CD4-positive, alpha-beta T cell (primary cell): ENCODE data around the gene SAPCD1. TPM values are rescaled to one million over a fixed set of nuclear protein-coding genes. Genes with fewer than 3 reads are reported as not detected.

Experiments used
- ATAC-seq: fragments of 200-7000 bp; cut with Tn5 transposase; one replicate; pipeline ENCODE4 v1.10.0; 2022; ENCODE audit warnings: mild to moderate bottlenecking; ENCODE audit not compliant: poor library complexity
- CTCF ChIA-PET: fragments of 350-600 bp; sonication (Branson Sonifier 250); formaldehyde crosslinking; loops from one replicate; lab custom pipeline; 2021; ENCODE audit warnings: antibody characterized with exemption, inconsistent platforms; lab: Charles Lee
- POLR2A ChIA-PET: fragments of 350-600 bp; sonication (Branson Sonifier 250); formaldehyde crosslinking; loops from one replicate; lab custom pipeline; 2021; ENCODE audit warnings: antibody characterized with exemption, inconsistent platforms; lab: Charles Lee
- DNase-seq, 14 experiments: peaks; one replicate each; pipeline ENCODE4 v3.0.0-alpha.2; 2013 to 2020; ENCODE audit warnings: mixed read lengths in 2 of 14
- H3K27ac ChIP-seq, 2 donors: one replicate each; pipeline versions ENCODE4 v1.5.1 to v1.7.0; 2013; ENCODE audit warnings: low read length in 2 of 2, low read depth in 1 of 2, mild to moderate bottlenecking in 1 of 2
- H3K27me3 ChIP-seq, 2 experiments: 1 replicate in 1 of 2; 2 replicates in 1 of 2; pipeline versions ENCODE4 v1.6.1 to v1.7.0; 2013; ENCODE audit warnings: low read length in 2 of 2, control low read depth in 1 of 2, mild to moderate bottlenecking in 1 of 2, moderate library complexity in 1 of 2; ENCODE audit not compliant: insufficient read depth in 2 of 2, control insufficient read depth in 1 of 2
- H3K36me3 ChIP-seq: one replicate; pipeline ENCODE4 v1.6.1; 2013; ENCODE audit warnings: low read length, control low read depth; ENCODE audit not compliant: insufficient read depth
- H3K4me1 ChIP-seq: one replicate; pipeline ENCODE4 v1.6.1; 2013; ENCODE audit warnings: low read length, control low read depth; ENCODE audit not compliant: insufficient read depth
- H3K4me3 ChIP-seq: one replicate; pipeline ENCODE4 v1.5.1; 2013; ENCODE audit warnings: mild to moderate bottlenecking, low read length, moderate library complexity
- H3K9me3 ChIP-seq, 2 experiments: 1 replicate in 1 of 2; 2 replicates in 1 of 2; pipeline versions ENCODE4 v1.6.1 to v1.7.0; 2013; ENCODE audit warnings: low read length in 2 of 2, mild to moderate bottlenecking in 2 of 2, control low read depth in 1 of 2, moderate library complexity in 1 of 2; ENCODE audit not compliant: control insufficient read depth in 1 of 2, insufficient read depth in 1 of 2
- H3K27ac Mint-ChIP-seq: one replicate; pipeline ENCODE4 v1.8.0; 2020; ENCODE audit warnings: mixed read lengths
- H3K27me3 Mint-ChIP-seq: one replicate; pipeline ENCODE4 v1.8.0; 2021; ENCODE audit warnings: mixed read lengths
- H3K36me3 Mint-ChIP-seq: one replicate; pipeline ENCODE4 v1.8.0; 2021; ENCODE audit warnings: low read depth, mixed read lengths
- H3K4me1 Mint-ChIP-seq: one replicate; pipeline ENCODE4 v1.8.0; 2021; ENCODE audit warnings: low read depth, mixed read lengths
- H3K4me3 Mint-ChIP-seq: one replicate; pipeline ENCODE4 v1.8.0; 2020; ENCODE audit warnings: mild to moderate bottlenecking, mixed read lengths
- H3K9me3 Mint-ChIP-seq: one replicate; pipeline ENCODE4 v1.8.0; 2020; ENCODE audit warnings: mixed read lengths
- CTCF ChIP-seq: fragments of 200-600 bp; IDR thresholded peaks from one replicate; pipeline ENCODE4 v1.8.0; 2022; ENCODE audit warnings: antibody characterized with exemption, mild to moderate bottlenecking
- intact Hi-C, 2 experiments: fragments of 100-400 bp; cut with DNase I in 1 of 2; cut with micrococcal nuclease in 1 of 2; formaldehyde crosslinking; loops; one replicate each; pipeline versions ENCODE4 v1.15.1 to v1.9.0; 2023 to 2025; cut with DNase I, micrococcal nuclease
- total RNA-seq, 174 experiments: library from RNA in 2 of 174; stranded (reverse) in 2 of 174; gene quantifications; one replicate each; pipeline ENCODE4 v1.2.3 and lab custom pipeline; 2021 to 2026

The SAPCD1 gene
- total RNA-seq, 2 experiments from 2014 or later = 2.7 to 2.8 TPM

DNA sequence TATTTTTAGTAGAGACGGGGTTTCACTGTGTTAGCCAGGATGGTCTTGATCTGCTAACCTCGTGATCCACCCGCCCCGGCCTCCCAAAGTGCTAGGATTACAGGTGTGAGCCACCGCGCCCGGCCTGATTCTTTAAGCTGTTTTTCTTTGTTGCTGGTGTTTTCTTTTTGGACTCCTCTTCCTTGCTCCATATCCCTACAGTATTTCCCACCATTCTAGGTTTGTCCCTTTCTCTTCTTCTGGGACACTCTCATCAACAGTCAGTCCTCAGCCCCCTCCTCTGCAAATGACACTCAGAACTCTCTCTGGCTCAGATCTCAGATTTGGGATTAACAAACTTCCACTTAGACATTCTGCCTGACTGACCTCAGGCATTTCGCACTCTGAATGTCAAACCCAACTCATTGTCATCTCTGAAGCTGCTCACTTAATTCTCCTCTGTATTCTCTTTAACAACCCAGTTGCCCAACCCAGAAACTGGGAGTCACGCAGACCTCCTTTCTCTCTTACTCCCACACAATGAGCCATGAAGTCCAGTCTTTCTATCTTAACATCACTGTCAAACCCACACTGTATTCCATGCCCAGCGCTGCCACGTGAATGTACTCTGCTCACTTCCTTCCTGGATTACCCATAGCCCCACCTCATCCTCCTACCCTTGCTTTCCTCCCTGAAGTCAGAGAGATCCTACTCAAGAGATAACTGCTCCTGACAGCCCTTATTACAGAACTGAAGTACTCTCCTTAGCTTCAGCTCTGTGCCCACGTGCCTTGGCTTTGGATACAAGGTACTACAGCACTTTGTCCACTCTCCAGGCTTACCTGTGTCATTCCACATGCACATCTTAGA lies 36.7 kb upstream of the SAPCD1 start:
- TF ChIP-seq CTCF = no peak
- Histone ChIP-seq H3K27ac (no peak overlapping the region), H3K36me3 (peaks cover 5% of the 10 kb centered on the region), H3K27me3 (no peaks in the 10 kb centered on the region), H3K4me1 (peaks cover 52% of the 10 kb centered on the region), H3K4me3 (no peak overlapping the region), H3K9me3 (no peaks in the 10 kb centered on the region)
- intact Hi-C loops = no loop called here
- H3K36me3 Mint-ChIP-seq = peaks cover 19% of the 10 kb centered on the region
- no peak overlapping the region for H3K4me3 Mint-ChIP-seq
- peak in 1 of 14 experiments; percentile 13 for DNase-seq
- no peak for ATAC-seq
- no peak overlapping the region for H3K27ac Mint-ChIP-seq
- H3K9me3 Mint-ChIP-seq = no peaks in the 10 kb centered on the region
- H3K4me1 Mint-ChIP-seq = peaks cover 42% of the 10 kb centered on the region
- CTCF ChIA-PET = interaction anchor here (5.8 kb wide), 1 partner anchor 13 kb away, joined by 41 read pairs; the partner anchor contains the start of gene MSH5
- H3K27me3 Mint-ChIP-seq = no peaks in the 10 kb centered on the region
- POLR2A ChIA-PET = no interaction called here

DNA sequence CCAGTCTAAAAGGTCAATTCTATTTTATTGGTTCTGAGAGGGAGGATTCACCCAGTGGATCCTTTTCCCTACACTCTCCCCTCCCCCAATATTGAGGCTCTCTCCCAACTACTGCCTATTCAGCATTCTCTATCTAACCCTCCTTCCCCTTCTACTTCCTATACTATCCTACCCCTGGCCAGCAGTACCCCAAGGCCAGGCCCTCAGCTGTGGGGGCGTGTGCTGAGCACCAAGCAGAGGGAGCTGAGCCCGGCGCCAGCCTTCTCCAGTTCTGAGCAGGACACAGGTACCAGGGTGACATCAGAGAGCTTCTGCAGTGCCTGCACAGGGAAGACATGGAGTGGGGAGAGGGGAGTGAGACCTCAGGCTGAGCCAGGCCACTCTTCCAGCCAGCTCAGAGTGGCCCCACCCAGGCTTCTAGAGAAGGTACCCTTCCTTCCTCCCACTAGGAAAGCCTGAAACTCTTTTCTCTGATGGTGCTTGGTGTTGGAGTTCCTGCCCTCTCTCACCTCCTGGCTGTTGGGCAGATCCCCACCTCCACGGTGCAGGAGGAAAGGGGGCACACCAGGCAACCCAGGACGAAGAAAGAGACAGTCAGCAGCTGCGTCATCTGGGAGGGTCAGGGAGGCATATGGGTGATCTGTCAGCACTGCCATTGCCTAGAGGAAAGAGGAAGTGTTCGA lies 35.3 kb upstream of the SAPCD1 start:
- no peak overlapping the region for H3K4me3 ChIP-seq
- peaks cover 18% of the 10 kb centered on the region for H3K36me3 ChIP-seq
- Mint-ChIP-seq H3K9me3 (no peaks in the 10 kb centered on the region), H3K27me3 (no peaks in the 10 kb centered on the region), H3K36me3 (peaks cover 32% of the 10 kb centered on the region), H3K4me1 (peaks cover 50% of the 10 kb centered on the region), H3K4me3 (peak overlapping the region; percentile 80), H3K27ac (peak overlapping the region; percentile 59)
- CTCF ChIA-PET = interaction anchor here (1.0 to 5.8 kb wide), 4 partner anchors 12 to 103 kb away, joined by 3 to 41 read pairs (median 14); partner anchors contain the start of gene MSH5
- peaks cover 55% of the 10 kb centered on the region for H3K4me1 ChIP-seq
- ATAC-seq = peak; percentile 6
- intact Hi-C loops = no loop called here
- H3K9me3 ChIP-seq = no peaks in the 10 kb centered on the region
- DNase-seq = peak in 5 of 14 experiments; percentile 17 to 69 (median 48)
- TF ChIP-seq CTCF = no peak
- H3K27ac ChIP-seq = no peak overlapping the region
- POLR2A ChIA-PET = interaction anchor here (0.8 to 1.6 kb wide), 4 partner anchors 12 to 100 kb away, joined by 3 to 5 read pairs (median 3); partner anchors contain the start of genes ABHD16A, HSPA1B and LSM2
- H3K27me3 ChIP-seq = no peaks in the 10 kb centered on the region
